Activated CD4-positive, alpha-beta T cell treated with anti-CD3 and anti-CD28 coated beads, Interleukin-2, Interleukin-6, amounts not matched to agents 100 ng/mL and 50 ng/mL, durations not matched to agents 16 hours and 8 hours (primary cell): ENCODE results near the gene PCED1B.

Source experiments
- DNase-seq: peaks from one replicate; pipeline ENCODE4 v3.0.0-alpha.2; 2020

PCED1B gene

GRCh38 chr12:47281667-47282171, 202.3 kb downstream of the PCED1B start:
- DNase-seq: peak; percentile 20

GRCh38 chr12:47282206-47282605, 202.8 kb downstream of the PCED1B start:
- DNase-seq: no peak
